Upper lobe of left lung (tissue), 6 donors: ENCODE data around the gene CMYA5. TPM values are rescaled to one million over a fixed set of nuclear protein-coding genes. Genes with fewer than 3 reads are reported as not detected.

Experiments used
- ATAC-seq, 2 donors: fragments of 200-7000 bp; cut with Tn5 transposase; one replicate each; pipeline ENCODE4 v1.9.1; 2022; ENCODE audit warnings: mild to moderate bottlenecking in 2 of 2, moderate library complexity in 2 of 2; ENCODE audit not compliant: low FRiP score in 2 of 2
- DNase-seq, 2 donors: peaks; one replicate each; pipeline ENCODE4 v3.0.0-alpha.2; 2019 to 2020
- H3K27ac ChIP-seq, 4 donors: fragments of 200-600 bp; sonication (generic); one replicate each; pipeline ENCODE4 v1.5.1; 2016 to 2019
- H3K27me3 ChIP-seq, 4 donors: fragments of 200-600 bp; sonication (generic); one replicate each; pipeline ENCODE4 v1.5.1; 2017 to 2019
- H3K36me3 ChIP-seq, 4 donors: fragments of 200-600 bp; sonication (generic); one replicate each; pipeline ENCODE4 v1.5.1; 2016 to 2019
- H3K4me1 ChIP-seq, 4 donors: fragments of 200-600 bp; sonication (generic); one replicate each; pipeline ENCODE4 v1.5.1; 2018 to 2019
- H3K4me3 ChIP-seq, 4 donors: fragments of 200-600 bp; sonication (generic); one replicate each; pipeline ENCODE4 v1.5.1; 2017 to 2019; ENCODE audit warnings: mild to moderate bottlenecking in 2 of 4, moderate library complexity in 1 of 4
- H3K9me3 ChIP-seq, 4 donors: fragments of 200-600 bp; sonication (generic); one replicate each; pipeline ENCODE4 v1.5.1; 2018 to 2019
- EP300 ChIP-seq, 4 donors: sonication (generic); formaldehyde crosslinking; IDR thresholded peaks; one replicate each; pipeline ENCODE4 v1.5.1; 2017; ENCODE audit warnings: antibody characterized with exemption in 4 of 4, control low read depth in 2 of 4
- POLR2A ChIP-seq, 4 donors: fragments of 450-650 bp; IDR thresholded peaks; one replicate each; pipeline ENCODE4 v1.5.1; 2016 to 2017; ENCODE audit warnings: antibody characterized with exemption in 4 of 4, mild to moderate bottlenecking in 2 of 4
- POLR2AphosphoS5 ChIP-seq, 2 donors: sonication (generic); formaldehyde crosslinking; IDR thresholded peaks; one replicate each; pipeline ENCODE4 v1.5.1; 2017; ENCODE audit warnings: antibody characterized with exemption in 2 of 2
- WGBS, 2 donors: methylation state at CpG; one replicate each; pipeline ENCODE4 v1.1.5; 2017 to 2018; 5-methylcytosine and 5-hydroxymethylcytosine counted together
- total RNA-seq, 6 donors: library from RNA; depleted of rRNA in 4 of 6; stranded (reverse); fragments of >200 nt in 4 of 6; gene quantifications; one replicate each; pipeline versions ENCODE4 v1.1.0 to v1.2.1, GENCODE V29; 2016 to 2021
- TF ChIP-seq, protein P1 (sequence below), 6 experiments: fragments of 450-650 bp in 4 of 6; fragments of 200-600 bp in 2 of 6; sonication (generic) in 2 of 6; IDR thresholded peaks; one replicate each; pipeline ENCODE4 v1.5.1; 2016 to 2019; ENCODE audit warnings: antibody characterized with exemption in 6 of 6
- donor health status: DM: no; HTN: no; CAD: no; lungs with moderate emphysema.
- donor health status: DM: no; HTN: yes; CAD: no; lungs with severe emphysema.

CMYA5 gene
- total RNA-seq, 6 donors from 2014 or later = 0.77 to 12.6 (median 3.6) TPM

DNA sequence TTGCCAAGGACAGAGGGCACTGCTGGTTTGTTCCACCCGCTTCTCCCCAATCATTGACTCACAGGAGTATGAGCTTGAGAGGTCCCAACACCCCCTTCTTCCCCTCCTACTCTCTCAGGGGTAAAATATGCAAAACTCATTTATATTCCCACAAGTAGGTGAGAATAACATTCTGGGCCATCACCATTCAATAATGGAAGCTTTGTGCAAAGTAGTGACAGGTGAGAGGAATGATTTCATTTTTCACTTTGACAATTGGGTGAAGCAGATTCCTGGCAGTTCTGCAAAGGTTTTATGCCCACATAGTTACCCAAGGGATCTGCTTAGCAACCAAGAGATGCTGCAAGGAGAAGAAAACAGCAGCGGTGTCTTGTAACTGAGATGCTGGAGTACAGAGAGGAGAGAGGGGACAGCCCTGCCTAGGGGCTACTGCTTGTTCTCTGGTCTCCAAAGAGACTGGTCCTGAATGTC, 137.6 kb downstream of the CMYA5 start:
- H3K9me3 ChIP-seq = no peaks in the 10 kb centered on the region
- WGBS, 2 donors = 91 to 93% methylated on average over 2 of the region's 2 CpGs
- H3K27me3 ChIP-seq = no peaks in the 10 kb centered on the region
- no peak for DNase-seq
- no peaks in the 10 kb centered on the region for H3K4me1 ChIP-seq
- no peak overlapping the region for H3K4me3 ChIP-seq
- TF ChIP-seq POLR2AphosphoS5 (IDR thresholded peaks at IDR 0.05) (no peak), POLR2A (IDR thresholded peaks at IDR 0.05) (no peak), EP300 (IDR thresholded peaks at IDR 0.05) (no peak)
- TF ChIP-seq, protein P1, sequence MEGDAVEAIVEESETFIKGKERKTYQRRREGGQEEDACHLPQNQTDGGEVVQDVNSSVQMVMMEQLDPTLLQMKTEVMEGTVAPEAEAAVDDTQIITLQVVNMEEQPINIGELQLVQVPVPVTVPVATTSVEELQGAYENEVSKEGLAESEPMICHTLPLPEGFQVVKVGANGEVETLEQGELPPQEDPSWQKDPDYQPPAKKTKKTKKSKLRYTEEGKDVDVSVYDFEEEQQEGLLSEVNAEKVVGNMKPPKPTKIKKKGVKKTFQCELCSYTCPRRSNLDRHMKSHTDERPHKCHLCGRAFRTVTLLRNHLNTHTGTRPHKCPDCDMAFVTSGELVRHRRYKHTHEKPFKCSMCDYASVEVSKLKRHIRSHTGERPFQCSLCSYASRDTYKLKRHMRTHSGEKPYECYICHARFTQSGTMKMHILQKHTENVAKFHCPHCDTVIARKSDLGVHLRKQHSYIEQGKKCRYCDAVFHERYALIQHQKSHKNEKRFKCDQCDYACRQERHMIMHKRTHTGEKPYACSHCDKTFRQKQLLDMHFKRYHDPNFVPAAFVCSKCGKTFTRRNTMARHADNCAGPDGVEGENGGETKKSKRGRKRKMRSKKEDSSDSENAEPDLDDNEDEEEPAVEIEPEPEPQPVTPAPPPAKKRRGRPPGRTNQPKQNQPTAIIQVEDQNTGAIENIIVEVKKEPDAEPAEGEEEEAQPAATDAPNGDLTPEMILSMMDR (IDR thresholded peaks at IDR 0.05) = no peak
- H3K36me3 ChIP-seq = no peaks in the 10 kb centered on the region
- H3K27ac ChIP-seq = no peak overlapping the region
- no peak for ATAC-seq

DNA sequence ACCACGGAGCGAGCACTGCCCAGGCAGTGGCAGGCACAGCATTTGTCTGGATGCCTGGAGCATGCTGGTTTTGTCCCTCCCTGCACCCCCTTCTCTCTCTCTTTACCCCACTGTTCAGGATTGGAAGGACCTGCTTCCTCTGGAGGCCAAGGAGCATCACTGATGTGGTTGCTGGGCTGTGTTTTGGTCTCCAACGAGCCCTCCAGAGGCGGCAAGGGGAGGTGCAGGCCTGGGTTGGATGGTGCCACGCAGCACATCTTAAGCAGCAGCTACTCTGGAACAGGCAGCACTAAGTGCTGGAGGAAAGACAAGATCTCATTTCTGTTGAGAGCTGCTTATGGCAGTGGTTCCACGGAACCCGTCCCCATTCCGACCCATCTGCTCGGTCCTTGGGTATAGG, 139.6 kb downstream of the CMYA5 start:
- no peak for ATAC-seq
- 66% methylated on average over 7 to 9 of the region's 9 CpGs for WGBS, 2 donors
- TF ChIP-seq POLR2AphosphoS5 (IDR thresholded peaks at IDR 0.05) (no peak), EP300 (IDR thresholded peaks at IDR 0.05) (no peak), POLR2A (IDR thresholded peaks at IDR 0.05) (no peak)
- TF ChIP-seq, protein P1 (IDR thresholded peaks at IDR 0.05) = no peak

DNA sequence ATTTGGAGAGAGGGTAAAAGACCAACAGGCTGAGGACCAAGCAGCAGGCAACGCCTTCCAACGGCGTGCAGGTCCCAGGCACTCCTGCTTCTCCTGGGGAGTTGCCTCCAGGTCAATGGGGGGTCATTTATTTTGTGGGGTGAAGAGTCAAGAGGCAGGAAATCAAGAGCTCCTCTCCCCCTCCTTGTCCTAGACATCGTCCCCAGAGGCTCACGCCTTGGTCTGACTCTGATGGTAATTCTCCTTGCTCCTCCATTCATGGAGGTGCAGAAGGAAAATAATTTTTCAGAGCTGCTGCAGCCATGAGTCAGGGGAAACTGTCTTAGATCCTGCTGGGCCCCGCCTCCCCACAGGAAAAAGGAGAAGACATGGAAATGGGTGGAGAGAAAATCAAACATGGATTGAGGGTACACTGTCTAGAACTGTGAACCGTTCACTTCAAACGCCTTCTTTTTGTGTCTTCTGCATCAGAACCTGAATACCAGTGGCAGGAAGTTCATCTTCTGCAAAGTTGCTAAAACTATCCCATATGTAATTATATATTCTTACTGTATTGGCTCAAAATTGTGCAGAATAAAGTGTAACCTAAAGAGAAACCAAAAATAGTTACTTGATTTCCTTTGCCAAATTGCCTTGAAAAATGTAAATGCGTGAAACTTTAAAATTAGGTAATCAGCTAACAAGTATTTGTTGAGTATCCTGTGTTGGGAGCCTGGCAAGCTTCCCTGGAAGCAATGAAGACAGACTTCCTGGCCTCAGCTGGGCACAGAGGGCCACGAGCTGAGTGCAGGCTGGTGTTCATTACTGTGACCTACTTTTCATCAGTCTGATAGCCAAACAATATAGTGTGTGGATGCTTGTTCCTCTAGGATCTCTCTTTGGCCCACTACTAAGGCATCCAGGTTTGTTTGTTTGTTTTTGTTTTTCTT, 142.0 kb downstream of the CMYA5 start:
- no peaks in the 10 kb centered on the region for H3K4me1 ChIP-seq
- no peaks in the 10 kb centered on the region for H3K36me3 ChIP-seq
- H3K27ac ChIP-seq = no peak overlapping the region
- no peaks in the 10 kb centered on the region for H3K9me3 ChIP-seq
- no peak for ATAC-seq
- no peak overlapping the region for H3K4me3 ChIP-seq
- peak in 1 of 2 donors; percentile 64 for DNase-seq
- TF ChIP-seq EP300 (IDR thresholded peaks at IDR 0.05) (no peak), POLR2AphosphoS5 (IDR thresholded peaks at IDR 0.05) (no peak), POLR2A (IDR thresholded peaks at IDR 0.05) (no peak)
- TF ChIP-seq, protein P1 (IDR thresholded peaks at IDR 0.05) = no peak
- 64 to 65% methylated on average over 10 of the region's 10 CpGs for WGBS, 2 donors
- no peaks in the 10 kb centered on the region for H3K27me3 ChIP-seq

More for the DNA sequence above, 139.6 kb downstream of the CMYA5 start:
- Histone ChIP-seq H3K27ac (no peak overlapping the region), H3K4me3 (no peak overlapping the region), H3K4me1 (no peaks in the 10 kb centered on the region), H3K36me3 (no peaks in the 10 kb centered on the region), H3K27me3 (no peaks in the 10 kb centered on the region), H3K9me3 (no peaks in the 10 kb centered on the region)
- peak in 1 of 2 donors; percentile 27 for DNase-seq

DNA sequence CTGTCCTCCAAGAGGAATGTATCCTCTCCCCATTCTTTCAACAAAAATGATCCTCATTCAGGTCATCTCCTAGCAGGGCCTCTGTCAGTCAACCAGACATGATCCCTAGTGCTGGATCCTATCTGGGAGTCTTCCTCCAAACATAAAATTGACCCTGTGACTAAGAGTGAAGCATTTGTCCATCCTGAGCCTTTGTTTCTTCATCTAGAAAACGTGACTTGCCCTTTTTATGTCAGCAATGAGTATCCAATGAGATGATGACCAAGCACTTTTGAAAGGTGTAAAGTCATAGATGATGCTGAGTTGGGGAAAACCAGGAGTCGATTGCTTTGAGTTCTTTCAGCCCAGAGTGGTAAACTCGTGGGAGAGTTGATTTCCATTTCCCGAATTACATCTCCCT, 143.3 kb downstream of the CMYA5 start:
- ATAC-seq = no peak
- no peak for DNase-seq
- TF ChIP-seq POLR2A (IDR thresholded peaks at IDR 0.05) (no peak), POLR2AphosphoS5 (IDR thresholded peaks at IDR 0.05) (no peak), EP300 (IDR thresholded peaks at IDR 0.05) (no peak)
- TF ChIP-seq, protein P1 (IDR thresholded peaks at IDR 0.05) = no peak
- H3K27me3 ChIP-seq = no peaks in the 10 kb centered on the region
- H3K27ac ChIP-seq = no peak overlapping the region
- WGBS, 2 donors = 81 to 85% methylated on average over 4 of the region's 4 CpGs
- no peaks in the 10 kb centered on the region for H3K9me3 ChIP-seq
- no peak overlapping the region for H3K4me3 ChIP-seq
- no peaks in the 10 kb centered on the region for H3K36me3 ChIP-seq
- H3K4me1 ChIP-seq = no peaks in the 10 kb centered on the region
